HCT116 (cell line): Measurements from ENCODE around the gene ZNF579. TPM values are rescaled to one million over a fixed set of nuclear protein-coding genes. Genes with fewer than 3 reads are reported as not detected.

ENCODE experiments used
- ATAC-seq: fragments of 200-7000 bp; cut with Tn5 transposase; 2 replicates; pipeline ENCODE4 v1.9.1; 2020; ENCODE audit warnings: mild to moderate bottlenecking, moderate library complexity
- BruUV-seq: library from RNA; stranded (reverse); fragments of 400-500 nt; replicated peaks from 2 replicates; lab custom pipeline; 2021; lab: Mats Ljungman, UMichigan
- CTCF ChIA-PET: fragments of 300-600 bp; sonication (Branson Sonifier 250); formaldehyde crosslinking; loops from one replicate; lab custom pipeline; 2021; ENCODE audit warnings: antibody characterized with exemption; lab: Charles Lee
- POLR2A ChIA-PET: fragments of 300-600, 350-600 bp; sonication (Branson Sonifier 250); formaldehyde crosslinking; loops from one replicate; lab custom pipeline; 2021; ENCODE audit warnings: antibody characterized with exemption; lab: Charles Lee
- RAD21 ChIA-PET, 2 experiments: fragments of 300-600 bp; sonication (Branson Sonifier 250); formaldehyde crosslinking; loops; one replicate each; lab custom pipeline; 2023; ENCODE audit warnings: low total read pairs in 2 of 2; ENCODE audit not compliant: uncharacterized antibody in 2 of 2, unreplicated experiment in 2 of 2, low non-redundant PET in 1 of 2; lab: Charles Lee
- DNase-seq: peaks from one replicate; pipeline ENCODE4 v3.0.0-alpha.2; 2010; ENCODE audit warnings: low read depth, low spot score
- H2AFZ ChIP-seq: fragments of 200-600 bp; shearing (Covaris generic), sonication (generic); 2 replicates; pipeline ENCODE4 v1.6.1; 2017; ENCODE audit warnings: low read depth, mixed run types, mixed read lengths, antibody characterized with exemption, low read length; ENCODE audit not compliant: poor library complexity, severe bottlenecking
- H3K27ac ChIP-seq: 2 replicates; pipeline ENCODE4 v1.5.1; 2012; ENCODE audit warnings: low read depth, low read length
- H3K27me3 ChIP-seq: fragments of 200-600 bp; sonication (generic); 2 replicates; pipeline ENCODE4 v1.6.1; 2016; ENCODE audit warnings: mixed run types, low read length, mixed read lengths; ENCODE audit not compliant: insufficient read depth
- H3K36me3 ChIP-seq, 2 experiments: fragments of 200-500 bp in 1 of 2; fragments of 200-600 bp in 1 of 2; sonication (Bioruptor generic) in 1 of 2; sonication (generic) in 1 of 2; 2 replicates each; pipeline versions ENCODE4 v1.5.1 to v1.6.1; 2014 to 2016; ENCODE audit warnings: low read length in 2 of 2, inconsistent platforms in 1 of 2, mixed read lengths in 1 of 2, mixed run types in 1 of 2; ENCODE audit not compliant: insufficient read depth in 2 of 2, control insufficient read depth in 1 of 2
- H3K4me1 ChIP-seq, 2 experiments: fragments of 200-600 bp in 1 of 2; sonication (generic) in 1 of 2; 2 replicates each; pipeline versions ENCODE4 v1.5.1 to v1.6.1; 2012 to 2017; ENCODE audit warnings: low read length in 2 of 2, inconsistent platforms in 1 of 2, mild to moderate bottlenecking in 1 of 2, mixed read lengths in 1 of 2, mixed run types in 1 of 2, moderate library complexity in 1 of 2; ENCODE audit not compliant: insufficient read depth in 2 of 2, control insufficient read depth in 1 of 2
- H3K4me2 ChIP-seq: fragments of 200-600 bp; sonication (generic); 2 replicates; pipeline ENCODE4 v1.6.1; 2017; ENCODE audit warnings: mixed run types, low read length, mixed read lengths
- H3K4me3 ChIP-seq, 2 experiments: fragments of 200-600 bp in 1 of 2; sonication (generic) in 1 of 2; replicated peaks in 1 of 2; 2 replicates each; pipeline ENCODE4 v1.5.1; 2011 to 2016; ENCODE audit warnings: low read length in 2 of 2, control low read depth in 1 of 2, low read depth in 1 of 2, mild to moderate bottlenecking in 1 of 2, mixed read lengths in 1 of 2, mixed run types in 1 of 2
- H3K79me2 ChIP-seq: fragments of 200-600 bp; sonication (generic); 2 replicates; pipeline ENCODE4 v1.6.1; 2017; ENCODE audit warnings: mild to moderate bottlenecking, mixed run types, low read length, moderate library complexity, mixed read lengths; ENCODE audit not compliant: insufficient read depth
- H3K9ac ChIP-seq: fragments of 200-600 bp; sonication (generic); 2 replicates; pipeline ENCODE4 v1.6.1; 2016; ENCODE audit warnings: low read length, mixed read lengths
- H3K9me2 ChIP-seq: fragments of 200-600 bp; sonication (generic), shearing (Covaris generic); 2 replicates; pipeline ENCODE4 v1.6.1; 2017; ENCODE audit warnings: mixed run types, mild to moderate bottlenecking, moderate library complexity; ENCODE audit not compliant: insufficient read depth
- H3K9me3 ChIP-seq, 2 experiments: fragments of 200-500 bp in 1 of 2; fragments of 200-600 bp in 1 of 2; sonication (Bioruptor generic) in 1 of 2; sonication (generic) in 1 of 2; 2 replicates each; pipeline ENCODE4 v1.6.1; 2014 to 2017; ENCODE audit warnings: low read length in 2 of 2, mixed read lengths in 2 of 2, inconsistent platforms in 1 of 2, low read depth in 1 of 2, mild to moderate bottlenecking in 1 of 2, mixed run types in 1 of 2, moderate library complexity in 1 of 2; ENCODE audit not compliant: control insufficient read depth in 1 of 2, insufficient read depth in 1 of 2
- H4K20me1 ChIP-seq: fragments of 200-600 bp; sonication (generic), shearing (Covaris generic); 2 replicates; pipeline ENCODE4 v1.6.1; 2017; ENCODE audit warnings: mixed run types, mild to moderate bottlenecking, moderate library complexity; ENCODE audit not compliant: insufficient read depth
- EGR1 ChIP-seq: IDR thresholded peaks from 2 replicates; pipeline ENCODE4 v1.6.1; 2012; ENCODE audit warnings: low read depth
- ELF1 ChIP-seq: IDR thresholded peaks from 2 replicates; pipeline ENCODE4 v1.6.1; 2012; ENCODE audit warnings: low read depth, borderline replicate concordance
- EZH2 ChIP-seq: fragments of 200-600 bp; sonication (generic); IDR thresholded peaks from 2 replicates; pipeline ENCODE4 v1.6.1; 2017; ENCODE audit warnings: antibody characterized with exemption, mixed run types
- EZH2phosphoT487 ChIP-seq: fragments of 200-600 bp; IDR thresholded peaks from 2 replicates; pipeline ENCODE4 v1.6.1; 2018; ENCODE audit warnings: antibody characterized with exemption, borderline replicate concordance
- MAX ChIP-seq: IDR thresholded peaks from 2 replicates; pipeline ENCODE4 v1.6.1; 2012
- POLR2A ChIP-seq: IDR thresholded peaks from 2 replicates; pipeline ENCODE4 v1.7.0; 2011; ENCODE audit warnings: borderline replicate concordance; ENCODE audit not compliant: insufficient read depth, insufficient read length; ENCODE audit errors: extremely low read depth
- SP1 ChIP-seq: IDR thresholded peaks from 2 replicates; pipeline ENCODE4 v1.6.1; 2012; ENCODE audit warnings: low read depth
- YY1 ChIP-seq: IDR thresholded peaks from 2 replicates; pipeline ENCODE4 v1.6.1; 2011; ENCODE audit warnings: low read length, low read depth, moderate library complexity, mild to moderate bottlenecking; ENCODE audit not compliant: insufficient replicate concordance; ENCODE audit errors: extremely low read depth
- ZFX ChIP-seq: fragments of 450-650 bp; IDR thresholded peaks from 2 replicates; pipeline ENCODE4 v1.6.1; 2017
- ZNF274 ChIP-seq: fragments of 200-500 bp; sonication (Bioruptor generic); IDR thresholded peaks from 2 replicates; pipeline ENCODE4 v1.6.1; 2014; ENCODE audit warnings: mild to moderate bottlenecking, low read depth, low read length, inconsistent platforms
- intact Hi-C: fragments of 100-400 bp; cut with micrococcal nuclease; formaldehyde crosslinking; loops from 2 replicates; pipeline ENCODE4 v1.10.0; 2022
- total RNA-seq: library from RNA; stranded (reverse); gene quantifications from one replicate; pipeline ENCODE4 v1.2.1, GENCODE V29; 2021; ENCODE audit not compliant: unreplicated experiment

ZNF579 gene
- total RNA-seq, 1 experiment from 2014 or later: 24.1 TPM

GRCh38 chr19:55619286-55619685, 38.6 kb upstream of the ZNF579 start:
- no peaks in the 10 kb centered on the region for H3K9me3 ChIP-seq
- ChIA-PET RAD21 (interaction anchor here in 1 of 2 experiments (0.7 kb wide), 1 partner anchor 20 kb away, joined by 3 read pairs; no protein-coding TSS in a partner anchor), POLR2A (no interaction called here), CTCF (interaction anchor here (0.7 to 1.6 kb wide), 2 partner anchors 13 to 14 kb away, joined by 3 to 5 read pairs; partner anchors contain the start of gene ZNF865)
- TF ChIP-seq EZH2: no peak
- TF ChIP-seq ZFX: no peak
- no peak for TF ChIP-seq EZH2phosphoT487
- DNase-seq: no peak
- no peak overlapping the region for H3K9ac ChIP-seq
- H3K27ac ChIP-seq: no peak overlapping the region
- no peaks in the 10 kb centered on the region for H3K27me3 ChIP-seq
- H3K79me2 ChIP-seq: no peaks in the 10 kb centered on the region
- H3K4me2 ChIP-seq: no peak overlapping the region
- no peaks in the 10 kb centered on the region for H3K9me2 ChIP-seq
- BruUV-seq: no TSS peak
- H3K36me3 ChIP-seq: peaks cover 0 to 6% of the 10 kb centered on the region in 2 experiments; a peak in 2 of 4 replicates
- no peak overlapping the region for H3K4me3 ChIP-seq
- no peaks in the 10 kb centered on the region for H4K20me1 ChIP-seq
- H3K4me1 ChIP-seq: peaks cover 3 to 6% of the 10 kb centered on the region in 2 experiments; a peak in 3 of 4 replicates
- ATAC-seq: no peak
- H2AFZ ChIP-seq: no peak overlapping the region
- intact Hi-C loops: no loop called here

GRCh38 chr19:55618426-55618825, 37.8 kb upstream of the ZNF579 start:
- CTCF ChIA-PET: interaction anchor here (1.6 kb wide), 1 partner anchor 12 kb away, joined by 5 read pairs; no protein-coding TSS in a partner anchor
- Histone ChIP-seq H3K4me2 (no peak overlapping the region), H2AFZ (no peak overlapping the region), H3K4me3 (no peak overlapping the region), H3K36me3 (peaks cover 0 to 6% of the 10 kb centered on the region in 2 experiments; a peak in 2 of 4 replicates), H4K20me1 (no peaks in the 10 kb centered on the region), H3K27ac (no peak overlapping the region), H3K9me3 (no peaks in the 10 kb centered on the region), H3K79me2 (no peaks in the 10 kb centered on the region), H3K9ac (no peak overlapping the region), H3K4me1 (peaks cover 0 to under 1% of the 10 kb centered on the region in 2 experiments; a peak in 2 of 4 replicates), H3K9me2 (no peaks in the 10 kb centered on the region), H3K27me3 (no peaks in the 10 kb centered on the region)
- TF ChIP-seq MAX: no peak
- no peak for TF ChIP-seq SP1
- no peak for TF ChIP-seq EGR1
- no peak for TF ChIP-seq ELF1
- TF ChIP-seq ZNF274: no peak
- no peak for TF ChIP-seq POLR2A
- no peak for TF ChIP-seq YY1
- ATAC-seq (no peak), DNase-seq (no peak)
- POLR2A ChIA-PET: no interaction called here
- intact Hi-C loops: no loop called here
- no TSS peak for BruUV-seq
- RAD21 ChIA-PET: interaction anchor here in 1 of 2 experiments (0.6 kb wide), 1 partner anchor 412 kb away, joined by 3 read pairs; no protein-coding TSS in a partner anchor
